HG02759 (cell line): ENCODE data around the gene KLF3.
"Not testable (repeated sequence)": the region's sequence is repeated elsewhere in the genome, so short reads cannot be mapped to it uniquely, and the experiment has no call there.

Source experiments
- ATAC-seq: cut with Tn5 transposase; IDR thresholded peaks from one replicate; pipeline ENCODE4 v1.9.1; 2021; ENCODE audit warnings: mild to moderate bottlenecking, moderate library complexity; ENCODE audit not compliant: unreplicated experiment

KLF3 gene

DNA sequence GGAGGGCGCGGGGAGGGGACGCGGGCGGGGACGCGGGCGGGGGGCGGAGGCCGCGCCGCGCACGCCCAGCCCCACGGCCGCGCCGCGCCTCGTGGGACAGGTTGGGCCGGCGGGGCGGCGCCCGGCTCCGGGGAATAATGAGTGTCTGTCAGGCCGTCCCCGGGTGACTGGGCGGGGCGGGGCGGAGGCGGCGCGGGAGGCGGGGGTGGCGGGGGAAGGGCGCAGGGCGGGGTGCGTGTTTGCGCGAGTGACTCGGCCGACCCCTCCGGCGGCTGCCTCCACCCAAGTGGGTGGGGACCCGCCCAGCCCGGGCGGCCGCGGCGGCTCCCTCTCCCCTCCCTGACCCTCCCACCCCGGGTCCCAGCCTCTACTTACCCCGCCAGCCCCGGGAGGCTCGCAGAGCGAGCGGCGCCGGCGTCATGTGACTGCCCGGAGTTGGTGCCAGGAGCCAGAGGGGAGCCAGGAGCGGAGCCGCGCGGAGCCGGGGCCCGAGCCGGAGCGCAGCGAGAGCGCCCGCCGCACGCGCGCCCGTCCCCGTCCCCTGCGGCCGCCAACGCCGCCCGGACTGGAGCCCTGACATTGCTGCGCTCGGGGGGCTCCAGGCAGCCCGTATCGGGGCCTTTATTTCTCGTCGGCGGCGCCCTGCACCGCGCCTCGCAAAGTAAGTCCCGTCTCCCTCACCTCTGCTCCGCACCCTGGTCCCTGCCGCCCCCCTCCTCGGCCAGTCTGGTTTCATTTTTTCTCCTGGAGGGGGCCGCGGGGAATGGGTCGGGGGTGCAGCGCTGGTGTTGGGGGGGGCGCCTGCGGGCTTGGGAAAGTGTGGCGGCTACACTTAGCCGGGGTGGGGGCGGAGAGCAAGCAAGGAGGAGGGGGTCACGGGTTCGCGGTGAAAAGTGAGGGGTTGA is at the start of gene KLF3:
KLF3 (plus strand) TSS at position 399 of the 905 bp plus-strand sequence. CDS start 16,427 bp downstream, outside the sequence.
- peak; percentile 77 for ATAC-seq

DNA sequence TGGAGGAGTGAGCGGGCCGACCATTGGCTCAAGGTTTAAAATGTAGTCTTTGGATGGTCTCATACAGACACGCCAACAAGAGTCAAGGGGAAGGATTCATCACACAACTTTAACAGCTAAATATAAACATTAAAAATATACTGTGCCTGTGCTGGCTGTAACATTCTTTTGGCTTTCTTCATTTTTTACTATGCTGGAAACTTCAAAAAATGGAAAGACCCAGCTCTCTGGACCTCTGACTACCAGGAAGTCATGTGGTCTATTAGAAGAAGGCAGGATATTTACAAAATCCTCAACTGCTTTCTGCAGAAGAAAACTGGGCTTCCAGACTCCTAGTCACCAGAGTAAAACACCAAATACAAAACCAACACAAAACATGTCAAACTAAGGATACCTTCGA is 49.8 kb upstream of the KLF3 start:
- ATAC-seq, result no peak

DNA sequence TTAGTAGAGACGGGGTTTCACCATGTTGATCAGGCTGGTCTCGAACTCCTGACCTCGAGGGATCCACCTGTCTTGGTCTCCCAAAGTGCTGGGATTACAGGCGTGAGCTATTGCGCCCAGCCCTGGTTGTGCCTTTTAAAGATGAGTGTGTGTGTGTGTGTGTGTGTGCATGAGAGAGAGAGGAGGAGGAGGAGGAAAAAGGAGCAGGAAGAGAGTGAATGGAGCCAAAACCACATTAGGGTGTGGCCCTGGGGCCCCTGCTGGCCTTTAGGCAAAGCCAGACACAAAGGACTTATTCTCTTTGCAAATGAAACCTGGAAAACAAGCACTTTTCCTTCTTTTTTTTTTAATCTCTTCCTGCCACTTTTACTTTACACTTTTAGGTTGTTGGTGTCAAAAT is 48.2 kb upstream of the KLF3 start:
- no peak for ATAC-seq

- no peak for ATAC-seq
These were observed 45.5 kb upstream of the KLF3 start for GRCh38 chr4:38618505-38618904.

DNA sequence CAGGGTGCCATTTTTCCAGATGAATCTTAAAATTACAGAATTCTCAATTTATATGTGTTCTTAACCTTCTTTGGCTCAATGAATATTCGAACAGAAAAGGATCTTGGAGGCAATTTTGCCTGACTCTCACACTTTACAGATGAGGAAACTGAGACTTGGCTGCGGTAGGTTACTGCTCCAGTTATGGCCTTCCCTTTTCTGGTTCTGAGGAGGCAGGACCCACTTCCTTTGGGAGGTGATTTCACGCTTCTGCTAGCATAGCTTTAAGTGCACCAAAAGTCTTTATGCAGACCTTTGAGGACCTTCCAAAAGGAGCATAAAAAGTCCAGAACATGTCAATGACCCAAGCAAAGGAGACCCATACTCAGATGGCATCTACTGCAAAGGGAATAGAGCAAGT is 44.7 kb upstream of the KLF3 start:
- no peak for ATAC-seq

- no peak for ATAC-seq
These were observed 43.9 kb upstream of the KLF3 start for GRCh38 chr4:38620065-38620464.

DNA sequence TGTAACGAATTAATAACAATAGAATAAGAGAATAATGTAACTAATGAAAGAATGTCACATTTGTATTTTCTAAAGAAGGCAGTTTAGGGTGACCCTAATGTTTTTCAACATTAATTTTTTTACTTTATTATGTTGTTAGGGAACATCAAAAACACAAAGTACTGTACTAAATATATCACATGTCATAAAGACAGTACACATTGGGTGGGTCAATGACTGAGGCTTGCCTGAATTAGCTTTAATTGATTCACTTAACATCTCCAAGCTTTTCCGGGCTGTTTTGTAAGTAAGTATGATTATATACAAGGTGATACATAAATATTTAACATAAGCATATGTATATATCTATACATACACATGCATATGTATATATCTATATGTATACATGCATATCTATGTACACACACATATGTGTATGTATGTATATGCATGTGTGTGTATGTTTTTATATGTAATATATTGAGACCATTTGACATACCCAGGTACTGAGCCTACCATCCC is 43.4 kb upstream of the KLF3 start:
- no peak for ATAC-seq

GRCh38 chr4:38621028-38621684 is 42.8 kb upstream of the KLF3 start:
- ATAC-seq, result no peak

DNA sequence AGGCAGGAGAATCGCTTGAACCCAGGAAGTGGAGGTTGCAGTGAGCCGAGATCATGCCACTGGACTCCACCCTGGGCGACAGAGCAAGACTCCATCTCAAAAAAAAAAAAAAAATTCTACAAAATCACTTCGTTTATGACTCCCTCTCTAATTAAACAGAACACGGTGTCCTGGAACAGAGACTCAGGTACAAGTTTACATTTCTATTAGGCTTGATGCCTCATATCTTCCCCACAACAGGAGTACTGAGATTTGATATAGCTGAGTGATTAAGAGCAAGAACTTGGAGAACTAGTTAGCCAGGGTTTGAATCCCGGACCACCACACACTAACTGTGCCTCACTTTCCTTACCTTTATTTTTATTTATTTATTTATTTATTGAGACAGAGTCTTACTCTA is 42.2 kb upstream of the KLF3 start:
- no peak for ATAC-seq

DNA sequence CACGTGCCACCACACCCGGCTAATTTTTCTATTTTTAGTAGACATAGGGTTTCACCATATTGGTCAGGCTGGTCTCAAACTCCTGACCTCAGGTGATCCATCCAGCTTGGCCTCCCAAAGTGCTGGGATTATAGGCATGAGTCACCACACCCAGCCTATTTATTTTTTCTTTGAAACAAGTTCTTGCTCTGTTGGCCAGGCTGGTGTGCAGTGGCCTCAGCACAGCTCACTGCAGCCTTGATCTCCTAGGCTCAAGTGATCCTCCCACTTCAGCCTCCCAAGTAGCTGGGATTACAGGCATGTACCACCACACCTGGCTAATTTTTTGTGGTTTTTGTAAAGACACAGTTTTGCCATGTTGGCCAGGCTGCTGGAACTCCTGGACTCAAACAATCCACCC is 41.7 kb upstream of the KLF3 start:
- not testable (repeated sequence) for ATAC-seq

GRCh38 chr4:38623260-38623659 is 40.7 kb upstream of the KLF3 start:
- ATAC-seq, result no peak

DNA sequence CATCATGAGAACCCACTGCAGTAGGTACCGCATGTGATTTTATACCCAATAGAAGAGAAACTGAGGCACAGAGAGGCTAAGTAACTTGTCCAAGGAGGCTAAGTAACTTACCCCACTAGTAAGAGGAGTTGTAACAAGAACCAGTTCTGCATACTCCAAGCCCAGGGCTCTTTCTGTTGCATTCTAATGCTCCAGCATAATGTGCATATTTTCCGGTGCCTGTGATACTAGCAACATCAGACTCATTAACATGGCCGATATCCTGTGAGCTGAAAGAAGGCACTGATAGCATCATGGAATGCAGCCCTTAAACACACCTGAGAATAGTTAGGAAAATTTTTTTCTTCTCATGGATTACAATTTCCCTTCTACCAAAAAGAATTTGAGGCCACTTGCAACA is 39.7 kb upstream of the KLF3 start:
- no peak for ATAC-seq

DNA sequence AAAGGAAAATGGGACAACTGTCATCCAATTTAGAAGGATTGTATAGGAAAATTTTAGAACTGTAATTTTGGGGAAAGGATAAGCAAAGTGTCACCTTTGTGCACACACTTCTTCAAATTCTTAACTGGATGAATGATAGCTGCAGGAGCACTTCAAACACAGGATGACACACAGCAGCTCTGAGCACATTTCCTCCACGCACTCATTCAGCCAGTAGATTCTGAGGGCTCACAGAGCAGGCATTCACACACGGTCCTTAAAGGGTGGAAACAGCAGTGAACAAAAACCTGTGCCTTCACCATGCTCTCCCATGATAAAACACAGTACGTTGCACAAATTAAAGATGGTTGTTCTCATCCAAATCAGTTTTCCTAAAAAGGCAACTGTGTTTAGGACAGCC is 38.5 kb upstream of the KLF3 start:
- no peak for ATAC-seq

- ATAC-seq, result not testable (repeated sequence)
These were observed 37.0 kb upstream of the KLF3 start for GRCh38 chr4:38626901-38627444.

DNA sequence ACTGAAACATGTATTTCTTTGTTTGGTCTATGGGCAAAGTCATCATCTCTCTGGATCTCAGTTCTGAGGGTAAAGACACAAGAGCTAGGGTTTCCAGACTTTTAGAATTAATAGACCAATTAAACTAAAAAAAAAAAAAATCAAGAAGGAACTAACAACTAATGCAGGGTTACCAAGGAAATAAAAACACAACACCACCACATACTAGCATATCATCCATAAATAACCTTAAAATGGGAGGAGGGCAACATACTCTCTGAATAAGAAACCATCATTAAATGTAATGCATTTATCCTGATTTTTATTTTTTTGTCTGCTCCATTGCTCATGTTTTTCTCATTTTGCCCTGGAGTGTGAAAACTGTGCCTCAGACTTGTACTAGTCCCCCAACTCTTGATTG is 33.5 kb upstream of the KLF3 start:
- ATAC-seq, result no peak

GRCh38 chr4:38634047-38634759 is 29.8 kb upstream of the KLF3 start:
- no peak for ATAC-seq

GRCh38 chr4:38639242-38639641 is 24.8 kb upstream of the KLF3 start:
- no peak for ATAC-seq

- no peak for ATAC-seq
These were observed 22.2 kb upstream of the KLF3 start for GRCh38 chr4:38641811-38642210.

DNA sequence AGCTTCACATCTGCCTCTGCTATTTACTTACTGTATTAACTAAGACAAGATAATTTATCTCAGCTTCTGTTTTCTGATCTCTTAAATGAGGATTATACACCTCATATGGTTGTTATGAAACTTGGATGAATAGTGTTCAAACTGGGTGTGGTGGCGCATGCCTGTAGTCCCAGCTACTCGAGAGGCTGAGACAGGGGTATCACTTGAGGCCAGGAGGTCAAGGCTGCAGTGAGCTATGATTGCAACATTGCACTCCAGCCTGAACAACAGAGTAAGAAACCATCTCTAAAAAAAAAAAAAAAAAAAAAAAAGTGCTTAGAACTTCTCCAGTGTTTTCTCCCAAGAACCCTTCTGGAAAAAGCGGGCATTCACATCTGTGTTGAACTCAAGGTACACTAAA is 19.8 kb upstream of the KLF3 start:
- ATAC-seq, result no peak

GRCh38 chr4:38647101-38647819 is 16.7 kb upstream of the KLF3 start:
- ATAC-seq, result no peak

GRCh38 chr4:38650133-38650532 is 13.9 kb upstream of the KLF3 start:
- ATAC-seq, result no peak
